Transverse colon (tissue), 4 donors: ENCODE measurements around the gene CPD.

Experiments
- CTCF ChIP-seq, 5 experiments: fragments of 200-600 bp in 3 of 5; fragments of 450-650 bp in 2 of 5; sonication (generic) in 3 of 5; IDR thresholded peaks; 1 replicate in 2 of 5; 2 replicates in 3 of 5; pipeline ENCODE4 v1.5.1; 2016 to 2017; ENCODE audit warnings: antibody characterized with exemption in 5 of 5, inconsistent platforms in 3 of 5, mild to moderate bottlenecking in 2 of 5, moderate library complexity in 1 of 5
- POLR2A ChIP-seq: fragments of 450-650 bp; IDR thresholded peaks from one replicate; pipeline ENCODE4 v1.6.1; 2016; ENCODE audit warnings: antibody characterized with exemption, mild to moderate bottlenecking, moderate library complexity
- POLR2AphosphoS5 ChIP-seq, 3 donors: sonication (generic); formaldehyde crosslinking; IDR thresholded peaks; one replicate each; pipeline ENCODE4 v1.6.1; 2016; ENCODE audit warnings: antibody characterized with exemption in 3 of 3

GRCh38 chr17:30505868-30506417 lies 127.2 kb downstream of the CPD start:
- TF ChIP-seq CTCF (IDR thresholded peaks at IDR 0.05) (no peak), POLR2AphosphoS5 (IDR thresholded peaks at IDR 0.05) (no peak), POLR2A (no peak)
